CD4-positive, alpha-beta T cell (primary cell): ENCODE measurements around the gene OR2A25. TPM values are rescaled to one million over a fixed set of nuclear protein-coding genes. Genes with fewer than 3 reads are reported as not detected.

Source experiments
- ATAC-seq: fragments of 200-7000 bp; cut with Tn5 transposase; one replicate; pipeline ENCODE4 v1.10.0; 2022; ENCODE audit warnings: mild to moderate bottlenecking; ENCODE audit not compliant: poor library complexity
- CTCF ChIA-PET: fragments of 350-600 bp; sonication (Branson Sonifier 250); formaldehyde crosslinking; loops from one replicate; lab custom pipeline; 2021; ENCODE audit warnings: antibody characterized with exemption, inconsistent platforms; lab: Charles Lee
- POLR2A ChIA-PET: fragments of 350-600 bp; sonication (Branson Sonifier 250); formaldehyde crosslinking; loops from one replicate; lab custom pipeline; 2021; ENCODE audit warnings: antibody characterized with exemption, inconsistent platforms; lab: Charles Lee
- DNase-seq, 14 experiments: peaks; one replicate each; pipeline ENCODE4 v3.0.0-alpha.2; 2013 to 2020; ENCODE audit warnings: mixed read lengths in 2 of 14
- H3K27ac ChIP-seq, 2 donors: one replicate each; pipeline versions ENCODE4 v1.5.1 to v1.7.0; 2013; ENCODE audit warnings: low read length in 2 of 2, low read depth in 1 of 2, mild to moderate bottlenecking in 1 of 2
- H3K27me3 ChIP-seq, 2 experiments: 1 replicate in 1 of 2; 2 replicates in 1 of 2; pipeline versions ENCODE4 v1.6.1 to v1.7.0; 2013; ENCODE audit warnings: low read length in 2 of 2, control low read depth in 1 of 2, mild to moderate bottlenecking in 1 of 2, moderate library complexity in 1 of 2; ENCODE audit not compliant: insufficient read depth in 2 of 2, control insufficient read depth in 1 of 2
- H3K36me3 ChIP-seq: one replicate; pipeline ENCODE4 v1.6.1; 2013; ENCODE audit warnings: low read length, control low read depth; ENCODE audit not compliant: insufficient read depth
- H3K4me1 ChIP-seq: one replicate; pipeline ENCODE4 v1.6.1; 2013; ENCODE audit warnings: low read length, control low read depth; ENCODE audit not compliant: insufficient read depth
- H3K4me3 ChIP-seq: one replicate; pipeline ENCODE4 v1.5.1; 2013; ENCODE audit warnings: mild to moderate bottlenecking, low read length, moderate library complexity
- H3K9me3 ChIP-seq, 2 experiments: 1 replicate in 1 of 2; 2 replicates in 1 of 2; pipeline versions ENCODE4 v1.6.1 to v1.7.0; 2013; ENCODE audit warnings: low read length in 2 of 2, mild to moderate bottlenecking in 2 of 2, control low read depth in 1 of 2, moderate library complexity in 1 of 2; ENCODE audit not compliant: control insufficient read depth in 1 of 2, insufficient read depth in 1 of 2
- H3K27ac Mint-ChIP-seq: one replicate; pipeline ENCODE4 v1.8.0; 2020; ENCODE audit warnings: mixed read lengths
- H3K27me3 Mint-ChIP-seq: one replicate; pipeline ENCODE4 v1.8.0; 2021; ENCODE audit warnings: mixed read lengths
- H3K36me3 Mint-ChIP-seq: one replicate; pipeline ENCODE4 v1.8.0; 2021; ENCODE audit warnings: low read depth, mixed read lengths
- H3K4me1 Mint-ChIP-seq: one replicate; pipeline ENCODE4 v1.8.0; 2021; ENCODE audit warnings: low read depth, mixed read lengths
- H3K4me3 Mint-ChIP-seq: one replicate; pipeline ENCODE4 v1.8.0; 2020; ENCODE audit warnings: mild to moderate bottlenecking, mixed read lengths
- H3K9me3 Mint-ChIP-seq: one replicate; pipeline ENCODE4 v1.8.0; 2020; ENCODE audit warnings: mixed read lengths
- CTCF ChIP-seq: fragments of 200-600 bp; IDR thresholded peaks from one replicate; pipeline ENCODE4 v1.8.0; 2022; ENCODE audit warnings: antibody characterized with exemption, mild to moderate bottlenecking
- intact Hi-C, 2 experiments: fragments of 100-400 bp; cut with DNase I in 1 of 2; cut with micrococcal nuclease in 1 of 2; formaldehyde crosslinking; loops; one replicate each; pipeline versions ENCODE4 v1.15.1 to v1.9.0; 2023 to 2025; cut with DNase I, micrococcal nuclease
- polyA plus RNA-seq, 2 donors: library from polyadenylated mRNA; unstranded; fragments of 120-200 nt; gene quantifications; one replicate each; pipeline ENCODE4 v1.2.1, GENCODE V29; 2013
- total RNA-seq, 174 experiments: library from RNA in 2 of 174; stranded (reverse) in 2 of 174; gene quantifications; one replicate each; pipeline ENCODE4 v1.2.3 and lab custom pipeline; 2021 to 2026

OR2A25 gene
- total RNA-seq (not detected), total RNA-seq (lab: John Stamatoyannopoulos, UW) (0 to 0.07 (median 0) reads per million in 172 experiments)
- polyA plus RNA-seq (2013, experiment 1 of 2) = 0.04 TPM
- not detected for polyA plus RNA-seq (2013, experiment 2 of 2)

DNA sequence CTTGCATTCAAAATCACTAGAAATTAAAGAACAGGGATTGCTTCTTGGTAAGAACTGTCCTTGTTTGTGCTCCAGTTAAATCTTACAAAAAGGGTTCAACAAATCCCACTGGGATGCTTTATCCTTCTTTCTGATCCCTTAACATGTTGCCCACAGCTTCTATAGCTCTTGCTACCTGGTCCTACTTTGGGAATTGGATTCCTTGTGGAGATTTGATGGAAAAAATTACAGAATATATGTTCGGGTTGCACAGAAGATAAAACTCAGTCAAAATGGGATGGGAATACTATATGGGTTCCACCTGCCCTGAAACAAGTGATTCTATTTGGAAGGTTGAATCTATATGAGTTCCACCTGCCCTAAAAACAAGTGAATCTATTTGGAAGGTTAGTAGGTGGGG lies at the start of gene OR2A25:
OR2A25 (plus strand) TSS at position 301 of the 400 bp plus-strand sequence. CDS start 4,409 bp downstream, outside the sequence.
- intact Hi-C loops = no loop called here
- H3K4me3 Mint-ChIP-seq = no peak within 1 kb of the TSS
- ATAC-seq (no peak), DNase-seq (no peak)
- Histone ChIP-seq H3K4me1 (no peaks in the 10 kb centered on the region), H3K27me3 (no peaks in the 10 kb centered on the region), H3K4me3 (no peak within 1 kb of the TSS), H3K9me3 (no peaks in the 10 kb centered on the region), H3K27ac (no peak within 1 kb of the TSS), H3K36me3 (no peaks in the 10 kb centered on the region)
- peaks cover 23% of the 10 kb centered on the region for H3K27me3 Mint-ChIP-seq
- H3K36me3 Mint-ChIP-seq = no peaks in the 10 kb centered on the region
- no peaks in the 10 kb centered on the region for H3K4me1 Mint-ChIP-seq
- CTCF ChIA-PET = no interaction called here
- POLR2A ChIA-PET = no interaction called here
- H3K27ac Mint-ChIP-seq = no peak within 1 kb of the TSS
- no peaks in the 10 kb centered on the region for H3K9me3 Mint-ChIP-seq
- TF ChIP-seq CTCF = no peak

- CTCF ChIA-PET = no interaction called here
- H3K4me3 Mint-ChIP-seq = no peak overlapping the region
Observed at GRCh38 chr7:144020340-144020739, 49.3 kb upstream of the OR2A25 start.

DNA sequence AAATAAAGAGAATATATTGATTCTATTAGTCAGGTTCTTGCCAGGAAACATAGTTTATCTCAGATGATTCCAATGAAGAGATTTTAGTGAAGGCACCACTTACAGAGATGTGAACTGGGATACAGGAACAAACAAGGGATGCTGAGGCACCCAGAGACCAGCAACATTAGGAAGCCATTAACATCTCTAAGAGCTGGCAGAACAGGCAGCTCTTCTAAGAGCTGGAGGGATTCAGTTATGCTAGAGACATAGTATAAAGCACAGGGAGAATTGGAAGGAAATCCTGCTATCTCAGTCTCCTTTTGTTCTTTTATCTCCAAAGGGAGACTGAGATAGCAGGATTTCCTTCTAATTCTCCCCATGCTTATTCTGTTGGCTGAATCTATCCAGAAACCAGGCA lies 47.4 kb upstream of the OR2A25 start:
- no peaks in the 10 kb centered on the region for H3K4me1 Mint-ChIP-seq
- DNase-seq (no peak), ATAC-seq (no peak)
- POLR2A ChIA-PET = no interaction called here
- no peak overlapping the region for H3K27ac ChIP-seq
- H3K27me3 Mint-ChIP-seq = no peaks in the 10 kb centered on the region
- H3K4me3 Mint-ChIP-seq = no peak overlapping the region
- intact Hi-C loops = no loop called here
- H3K36me3 Mint-ChIP-seq = no peaks in the 10 kb centered on the region
- no peak for TF ChIP-seq CTCF
- no peaks in the 10 kb centered on the region for H3K36me3 ChIP-seq
- CTCF ChIA-PET = interaction anchor here (1.3 kb wide), 1 partner anchor 8 kb away, joined by 3 read pairs; no protein-coding TSS in a partner anchor
- no peaks in the 10 kb centered on the region for H3K9me3 Mint-ChIP-seq
- no peak overlapping the region for H3K27ac Mint-ChIP-seq
- no peaks in the 10 kb centered on the region for H3K4me1 ChIP-seq
- H3K9me3 ChIP-seq = no peaks in the 10 kb centered on the region
- no peak overlapping the region for H3K4me3 ChIP-seq
- peaks cover 0 to 4% of the 10 kb centered on the region in 2 experiments for H3K27me3 ChIP-seq

More at GRCh38 chr7:144020340-144020739, 49.3 kb upstream of the OR2A25 start:
- TF ChIP-seq CTCF = no peak
- H3K4me1 Mint-ChIP-seq = no peaks in the 10 kb centered on the region
- H3K27me3 ChIP-seq = peaks cover 0 to 4% of the 10 kb centered on the region in 2 experiments
- H3K27me3 Mint-ChIP-seq = no peaks in the 10 kb centered on the region
- no peaks in the 10 kb centered on the region for H3K9me3 ChIP-seq
- H3K36me3 ChIP-seq = no peaks in the 10 kb centered on the region
- POLR2A ChIA-PET = no interaction called here
- intact Hi-C loops = no loop called here
- H3K36me3 Mint-ChIP-seq = no peaks in the 10 kb centered on the region
- H3K4me3 ChIP-seq = no peak overlapping the region
- ATAC-seq (no peak), DNase-seq (no peak)
- no peaks in the 10 kb centered on the region for H3K9me3 Mint-ChIP-seq
- no peak overlapping the region for H3K27ac ChIP-seq
- no peaks in the 10 kb centered on the region for H3K4me1 ChIP-seq
- H3K27ac Mint-ChIP-seq = no peak overlapping the region
